Stimulated activated CD8-positive, alpha-beta memory T cell treated with anti-CD3 and anti-CD28 coated beads, Interleukin-15, amount 100 ng/mL, for 48 hours (primary cell): ENCODE data around the gene ELOVL2.
"Not testable (repeated sequence)": the region's sequence is repeated elsewhere in the genome, so short reads cannot be mapped to it uniquely, and the experiment has no call there.

ENCODE experiments used
- DNase-seq, 2 donors: peaks; one replicate each; pipeline ENCODE4 v3.0.0-alpha.2; 2020; ENCODE audit warnings: low read depth in 2 of 2

The ELOVL2 gene

DNA sequence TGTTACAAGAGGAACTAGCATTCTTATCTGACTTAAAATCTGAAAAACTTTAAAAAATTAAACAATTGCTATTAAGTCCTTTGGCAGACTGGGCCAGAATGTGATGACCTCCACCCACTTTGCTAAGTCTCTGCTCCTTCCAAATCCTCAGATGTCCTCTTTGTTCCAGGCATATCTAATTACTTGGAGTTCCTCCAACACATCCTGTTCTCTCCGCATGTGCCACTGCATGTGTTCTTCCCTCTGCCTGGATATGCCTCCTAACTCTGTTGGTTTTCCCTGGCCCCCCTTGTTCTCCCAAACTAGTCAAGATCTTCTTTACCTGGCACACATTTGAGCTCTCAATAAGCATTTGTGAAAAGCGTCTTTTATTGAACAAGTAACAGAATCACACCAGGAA is 23.1 kb downstream of the ELOVL2 start:
- DNase-seq = no peak

DNA sequence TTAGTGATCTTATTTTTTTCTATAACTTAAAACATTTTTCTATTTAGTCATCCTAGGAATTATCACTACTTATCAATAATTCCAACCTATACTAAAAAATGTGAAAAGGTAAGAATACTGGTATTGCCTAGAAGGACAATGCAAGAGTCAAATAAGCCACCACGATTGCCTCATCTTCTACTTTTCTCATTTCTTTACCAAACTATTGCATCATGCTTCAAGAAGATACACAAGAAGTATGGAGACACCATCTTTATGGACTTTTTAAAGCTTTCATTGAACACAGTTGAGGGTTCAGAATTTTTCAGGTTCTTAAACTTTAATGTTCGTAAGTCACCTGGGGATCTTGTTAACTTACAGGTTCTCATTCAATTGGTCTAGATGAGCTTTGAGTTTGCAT is 25.9 kb downstream of the ELOVL2 start:
- no peak for DNase-seq

DNA sequence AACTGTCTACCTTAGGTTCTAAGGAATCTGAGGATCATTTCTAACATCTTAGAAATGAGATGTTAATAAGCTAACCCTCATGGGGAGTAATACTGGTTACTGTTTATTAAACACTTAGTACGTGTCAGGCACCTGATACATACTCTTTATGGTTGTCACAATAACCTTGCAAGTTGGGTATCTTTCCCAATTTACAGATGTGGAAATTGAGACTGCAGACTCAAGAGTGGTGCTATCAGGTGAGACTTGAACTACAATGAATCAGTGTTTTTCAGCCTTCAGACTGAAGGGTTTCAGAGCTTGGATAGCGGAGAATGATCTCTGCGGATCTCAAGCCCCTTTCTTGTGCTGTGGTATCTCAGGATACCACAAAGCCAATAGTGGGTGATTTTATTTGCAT is 27.0 kb downstream of the ELOVL2 start:
- DNase-seq = no peak

DNA sequence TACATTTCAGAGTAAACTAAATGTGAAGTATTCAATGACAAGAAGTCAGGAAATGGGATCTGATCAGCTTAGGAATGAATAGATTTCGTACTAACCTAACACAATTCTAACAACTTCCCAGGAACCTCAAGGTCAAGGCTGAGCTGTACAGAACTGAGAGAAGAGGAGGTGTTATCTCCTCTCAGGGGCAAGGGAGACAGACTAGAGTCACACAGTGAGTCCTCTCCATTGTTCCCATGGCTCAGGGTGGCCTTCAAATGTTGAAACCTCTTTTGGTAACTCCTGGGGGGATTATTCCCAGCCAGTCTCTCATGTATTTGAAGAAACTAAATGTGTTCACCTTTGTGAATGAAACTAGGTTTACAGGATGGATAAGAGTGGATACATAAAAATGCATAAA is 27.7 kb downstream of the ELOVL2 start:
- DNase-seq = no peak

DNA sequence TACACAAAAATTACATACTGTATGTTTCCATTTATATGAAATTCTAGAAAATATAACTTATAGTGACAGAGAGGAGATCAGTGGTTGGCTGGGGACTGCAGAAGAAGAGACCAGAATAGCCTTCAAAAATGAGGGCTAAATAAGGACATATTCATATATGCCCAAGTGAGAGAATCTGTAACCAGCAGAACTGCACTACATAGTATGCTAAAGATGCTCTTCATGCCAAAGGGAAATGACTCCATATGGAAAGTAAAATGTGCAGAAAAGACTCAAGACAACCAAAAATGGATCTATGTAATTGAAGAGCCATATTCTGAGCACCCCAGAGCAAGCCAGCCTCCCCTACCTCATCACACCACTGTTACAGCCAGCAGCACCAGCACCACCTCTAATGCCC is 29.0 kb downstream of the ELOVL2 start:
- DNase-seq = no peak

DNA sequence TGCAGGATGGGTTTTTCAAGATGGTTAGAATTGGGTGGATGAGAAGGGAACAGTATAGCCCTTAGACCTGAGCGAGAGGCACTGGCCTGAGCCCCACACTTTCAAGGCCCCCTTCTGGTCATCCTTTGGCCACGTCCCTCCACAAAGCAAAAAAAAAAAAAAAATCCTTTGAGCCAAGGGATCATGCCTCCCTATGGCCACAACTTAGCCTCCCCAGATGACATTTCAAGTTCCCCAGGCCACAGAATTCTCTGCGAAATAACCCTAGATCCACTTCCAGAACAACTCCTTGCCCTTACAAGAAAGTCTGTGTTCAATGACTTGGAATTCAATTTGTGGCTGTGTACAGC is 30.4 kb downstream of the ELOVL2 start:
- DNase-seq = no peak

DNA sequence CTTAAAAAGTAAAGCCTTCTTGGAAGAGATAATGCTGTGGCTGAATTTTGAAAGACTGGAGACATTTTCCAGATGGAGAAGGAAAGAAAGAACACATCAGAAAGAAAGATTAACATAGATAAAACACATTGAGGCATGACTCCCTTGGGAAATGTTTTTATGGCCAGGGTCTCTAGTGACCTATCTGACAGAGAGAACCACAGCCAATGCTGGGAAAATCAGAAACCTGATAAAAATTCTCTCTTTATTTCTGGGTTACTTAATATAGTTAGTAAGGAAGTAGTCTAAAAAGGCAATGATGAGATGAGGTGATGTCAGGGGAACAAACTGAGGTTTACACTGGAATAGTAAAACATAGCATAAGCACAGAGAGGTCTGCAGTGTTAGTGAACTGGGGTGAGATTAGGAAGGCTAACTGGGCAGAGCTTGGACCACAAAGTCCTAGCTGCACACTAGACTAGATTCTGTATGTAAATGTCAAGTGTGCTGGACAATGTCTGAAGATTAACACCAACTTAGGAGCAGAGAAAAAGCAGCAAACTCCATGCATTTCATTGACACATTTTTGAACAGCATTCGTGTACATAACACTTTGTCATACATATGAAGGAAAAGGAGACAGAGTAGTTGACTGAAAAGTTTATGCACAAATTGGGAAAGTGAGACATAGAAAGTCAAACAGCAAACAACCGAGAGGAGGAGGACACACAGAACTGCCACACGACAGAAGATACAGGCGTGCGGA is 31.0 kb downstream of the ELOVL2 start:
- no peak for DNase-seq

DNA sequence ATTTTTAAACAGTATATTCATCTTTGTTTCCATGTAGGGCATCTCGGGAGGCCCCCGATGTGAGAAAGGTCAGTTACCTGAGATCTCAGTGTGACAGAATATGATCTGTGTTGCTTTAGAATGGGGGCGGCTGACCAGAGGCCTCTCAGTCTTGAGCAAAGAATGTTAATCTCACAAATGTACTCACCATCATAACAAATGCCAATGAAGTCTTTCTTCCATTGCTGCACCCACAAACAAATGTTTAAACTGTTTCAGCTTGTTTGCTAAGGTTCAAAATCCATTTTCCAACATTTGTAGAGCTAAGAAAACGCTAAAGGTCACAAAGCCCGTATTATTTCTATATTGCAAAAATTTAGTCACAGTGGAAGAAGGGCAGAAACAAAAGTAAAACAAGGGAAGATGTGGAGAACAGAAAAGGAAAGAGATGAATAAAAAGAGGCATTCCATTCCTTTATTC is 31.8 kb downstream of the ELOVL2 start:
- DNase-seq = no peak

DNA sequence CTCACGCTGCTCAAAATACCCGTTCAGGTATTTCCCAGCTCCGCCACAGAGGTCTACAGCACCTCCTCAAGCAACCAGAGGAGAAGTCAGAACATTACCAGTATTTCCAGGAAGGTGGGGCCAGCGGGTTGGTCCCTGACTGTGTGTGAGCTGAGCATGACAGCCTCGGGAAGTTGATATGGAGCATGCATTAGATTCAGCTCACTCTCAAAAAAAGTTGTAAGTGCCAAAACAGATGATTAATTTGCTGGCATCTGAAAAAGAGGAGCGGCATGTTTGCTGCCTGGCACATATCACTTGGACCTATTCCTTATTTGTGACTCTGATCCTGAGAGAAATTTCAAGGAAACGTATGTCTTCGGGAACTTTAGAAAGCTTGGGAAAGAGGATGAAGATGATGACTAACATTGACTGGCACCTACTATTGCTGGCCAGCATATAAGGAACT is 32.3 kb downstream of the ELOVL2 start:
- no peak for DNase-seq

DNA sequence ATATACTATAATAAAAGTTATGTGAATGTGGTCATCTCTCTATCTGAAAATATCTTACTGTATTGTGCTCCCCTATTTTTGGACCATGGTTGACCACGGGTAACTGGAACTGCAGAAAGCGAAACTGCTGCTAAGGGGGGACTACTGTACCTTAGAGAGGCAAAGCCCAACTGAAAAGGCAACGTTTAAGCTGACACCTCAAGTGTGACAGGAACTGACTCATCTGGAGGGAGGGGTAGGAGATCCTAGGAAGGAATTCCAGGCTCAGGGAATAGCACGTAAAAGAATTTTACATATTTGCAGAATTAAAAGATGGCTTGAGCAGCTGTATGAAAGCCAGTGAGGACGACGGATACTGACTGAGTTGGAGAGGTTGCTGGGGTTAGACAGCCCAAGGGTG is 34.8 kb downstream of the ELOVL2 start:
- DNase-seq = no peak

DNA sequence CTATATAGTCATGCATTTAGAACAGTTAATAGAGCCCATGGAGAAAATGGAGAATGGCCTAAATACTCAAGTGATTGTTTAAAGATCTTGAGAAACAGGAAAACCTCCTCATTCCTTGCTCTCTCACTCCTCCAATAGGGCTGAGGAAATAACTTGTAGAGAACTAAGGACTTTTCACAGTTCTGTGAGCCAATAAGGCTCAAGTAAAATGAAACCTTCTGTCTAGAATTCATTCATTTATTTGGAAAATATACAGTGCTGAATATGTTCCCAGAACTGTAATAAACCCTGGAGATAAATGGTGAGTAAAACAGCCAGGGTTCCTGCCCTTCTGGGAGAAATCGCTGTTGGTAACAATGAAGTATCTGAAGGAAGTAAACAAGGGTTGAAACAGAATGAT is 35.3 kb downstream of the ELOVL2 start:
- no peak for DNase-seq

DNA sequence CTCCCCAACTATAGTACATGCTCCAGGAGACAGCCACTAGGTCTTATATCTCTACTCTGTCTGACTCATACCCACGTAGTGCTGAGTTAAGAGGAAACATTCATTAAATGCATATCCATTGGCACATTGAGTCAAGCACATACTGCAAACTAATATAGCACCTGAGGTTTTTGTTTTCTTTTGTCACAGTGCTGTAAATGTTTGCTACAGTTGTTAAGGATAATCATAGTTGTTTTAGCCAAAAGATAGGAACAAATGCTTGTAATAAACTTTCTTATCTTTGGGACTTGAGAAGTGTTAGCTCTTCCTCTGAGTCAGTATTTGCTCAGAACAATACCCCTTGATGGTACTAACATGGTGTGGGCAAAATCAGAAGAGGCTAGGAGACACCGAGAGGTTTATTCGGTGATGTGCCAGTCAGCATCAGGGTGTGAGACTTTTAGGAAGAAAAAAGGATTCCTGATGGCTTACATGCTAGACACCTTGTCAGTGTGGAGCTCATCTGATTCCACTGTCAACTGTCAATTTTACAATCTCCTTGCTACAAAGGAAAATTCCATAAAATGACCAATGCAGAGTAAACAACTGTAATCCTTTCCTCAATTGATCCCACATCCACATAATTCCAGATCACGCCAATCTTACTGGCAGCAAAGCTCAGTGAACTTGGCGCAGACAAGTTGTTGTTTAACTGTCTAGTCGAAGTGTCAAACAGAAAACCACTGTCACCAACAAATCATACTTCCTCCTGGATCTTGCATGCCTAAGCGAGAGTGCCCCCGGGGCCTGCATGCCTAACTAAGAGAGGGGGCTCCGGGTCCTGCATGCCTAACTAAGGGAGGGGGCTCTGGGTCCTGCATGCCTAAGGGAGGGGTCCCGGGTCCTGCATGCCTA is 36.1 kb downstream of the ELOVL2 start:
- no peak for DNase-seq

DNA sequence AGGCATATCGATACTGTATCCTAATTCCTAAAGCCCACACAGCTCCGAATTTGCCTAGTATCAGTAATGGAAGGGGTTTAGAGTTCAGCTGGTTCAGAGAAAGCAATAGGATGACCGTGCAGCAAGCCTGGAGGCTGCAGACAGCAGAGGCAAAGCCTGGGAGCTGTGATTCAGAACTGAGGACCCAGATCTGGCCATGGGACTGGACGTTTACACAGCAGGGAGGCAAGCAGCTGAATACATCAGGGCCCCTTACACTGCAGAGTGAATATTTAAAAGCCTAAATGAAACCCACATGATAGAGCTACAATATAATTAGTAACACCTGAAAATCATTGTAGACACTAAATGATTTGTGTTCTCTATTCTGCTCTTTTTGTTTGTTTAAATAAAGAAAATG is 38.0 kb downstream of the ELOVL2 start:
- no peak for DNase-seq

DNA sequence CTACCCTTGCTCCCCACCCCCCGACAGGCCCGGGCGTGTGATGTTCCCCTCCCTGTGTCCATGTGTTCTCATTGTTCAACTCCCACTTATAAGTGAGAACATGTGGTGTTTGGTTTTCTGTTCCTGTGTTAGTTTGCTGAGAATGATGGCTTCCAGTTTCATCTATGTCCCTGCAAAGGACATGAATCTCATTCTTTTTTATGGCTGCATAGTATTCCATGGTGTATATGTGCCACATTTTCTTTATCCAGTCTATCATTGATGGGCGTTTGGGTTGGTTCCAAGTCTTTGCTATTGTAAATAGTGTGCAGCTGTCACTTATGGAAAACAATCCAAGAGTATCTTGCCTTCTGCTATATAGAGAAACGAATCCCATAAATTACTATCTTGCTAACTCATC is 40.8 kb downstream of the ELOVL2 start:
- not testable (repeated sequence) for DNase-seq

DNA sequence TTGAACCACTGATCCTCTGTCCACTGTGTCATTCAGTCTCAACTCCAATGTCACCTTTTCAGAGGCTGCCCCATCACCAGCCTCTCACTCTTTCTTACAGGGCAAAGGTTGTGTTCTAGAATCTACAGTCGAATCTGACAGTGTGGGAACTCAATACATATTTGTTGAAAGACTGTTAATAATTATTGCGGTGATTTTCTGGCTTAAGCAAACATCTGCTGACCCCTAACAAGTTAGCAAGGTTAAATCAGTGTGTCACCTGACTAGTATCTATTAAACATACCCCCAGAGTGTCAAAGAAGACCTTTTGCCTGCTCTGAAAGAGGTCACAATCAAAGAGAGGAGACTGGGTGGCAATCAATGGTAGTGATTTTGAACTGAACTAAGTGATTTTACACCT is 41.9 kb downstream of the ELOVL2 start:
- no peak for DNase-seq

DNA sequence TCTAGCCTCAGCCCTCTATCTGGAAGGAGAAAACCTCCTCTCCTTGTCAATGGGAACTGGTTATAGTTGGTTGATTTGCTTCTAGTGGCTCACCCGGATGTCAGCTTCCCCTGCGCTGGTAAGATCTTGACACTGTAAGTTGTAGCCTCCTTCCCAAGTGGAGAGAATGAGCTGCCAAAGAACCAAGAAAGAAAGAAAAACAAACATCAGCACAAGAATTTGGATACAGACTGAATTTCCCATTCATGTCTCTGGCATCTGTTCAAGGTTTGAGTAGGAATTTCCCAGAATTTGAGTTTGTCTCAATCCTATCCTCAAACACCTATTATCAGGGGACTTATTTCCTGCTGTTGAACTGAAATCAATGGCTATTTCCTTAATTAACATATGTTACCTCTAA is 44.1 kb downstream of the ELOVL2 start:
- no peak for DNase-seq

DNA sequence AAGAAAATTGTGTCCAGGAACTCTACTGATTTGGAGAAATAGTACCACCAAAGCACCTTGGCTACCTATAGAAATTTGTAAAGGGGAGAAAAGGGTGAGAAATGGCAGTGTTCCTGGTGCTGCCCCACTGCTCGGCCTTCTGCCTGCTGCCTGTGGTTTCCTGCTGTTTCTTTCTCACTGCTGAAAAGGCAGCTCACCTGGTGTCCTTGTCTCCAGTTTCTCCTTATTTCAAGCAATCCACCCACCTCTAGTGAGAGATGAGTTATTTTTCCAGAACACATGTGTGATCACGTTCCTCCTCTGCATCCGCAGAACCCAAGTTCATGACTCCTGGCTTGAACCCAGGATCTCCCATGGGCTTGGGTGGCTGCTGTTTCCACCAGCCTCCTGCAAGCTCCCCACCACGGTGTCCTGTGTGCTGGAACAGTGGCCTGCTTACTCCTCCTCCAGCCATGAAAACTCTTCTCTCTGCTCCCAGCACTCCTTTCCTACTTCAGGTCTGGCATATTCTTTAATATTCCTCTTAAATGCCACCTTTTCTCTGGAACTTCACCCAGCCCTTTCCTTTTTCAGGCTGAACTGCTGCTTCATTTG is 48.9 kb downstream of the ELOVL2 start:
- no peak for DNase-seq

DNA sequence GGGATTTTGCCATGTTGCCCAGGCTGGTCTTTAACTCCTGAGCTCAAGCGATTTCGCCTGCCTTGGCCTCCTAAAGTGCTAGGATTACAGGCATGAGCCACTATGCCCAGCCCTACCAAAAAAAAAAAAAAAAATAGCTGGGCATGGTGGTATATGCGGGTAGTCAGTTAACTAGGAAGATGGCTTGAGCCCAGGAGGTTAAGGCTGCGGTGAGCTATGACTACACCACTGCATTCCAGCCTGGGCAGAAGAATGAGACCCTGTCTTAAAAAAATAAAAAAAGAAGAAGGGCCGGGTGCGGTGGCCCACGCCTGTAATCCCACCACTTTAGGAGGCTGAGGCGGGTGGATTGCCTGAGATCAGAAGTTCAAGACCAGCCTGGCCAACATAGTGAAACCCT is 50.2 kb downstream of the ELOVL2 start:
- DNase-seq = no peak

DNA sequence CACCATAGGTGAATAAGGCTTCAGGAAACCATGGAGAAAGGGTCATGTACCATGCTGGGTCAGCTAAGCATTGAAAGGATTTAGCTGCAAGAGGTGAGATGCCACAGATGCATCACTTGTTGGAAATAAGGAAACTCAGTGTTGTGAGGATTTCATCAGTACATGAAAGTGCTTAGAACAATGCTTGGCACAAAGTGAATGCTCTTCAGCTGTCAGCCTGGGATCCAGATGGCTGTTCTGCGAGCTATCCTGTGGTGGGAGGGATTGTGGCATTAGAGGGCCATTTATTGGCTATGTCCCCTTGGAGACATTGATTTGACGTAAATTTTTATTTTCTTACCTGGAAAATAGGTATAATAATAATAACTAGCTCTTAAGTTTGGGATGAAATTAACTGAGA is 53.0 kb downstream of the ELOVL2 start:
- DNase-seq = no peak

DNA sequence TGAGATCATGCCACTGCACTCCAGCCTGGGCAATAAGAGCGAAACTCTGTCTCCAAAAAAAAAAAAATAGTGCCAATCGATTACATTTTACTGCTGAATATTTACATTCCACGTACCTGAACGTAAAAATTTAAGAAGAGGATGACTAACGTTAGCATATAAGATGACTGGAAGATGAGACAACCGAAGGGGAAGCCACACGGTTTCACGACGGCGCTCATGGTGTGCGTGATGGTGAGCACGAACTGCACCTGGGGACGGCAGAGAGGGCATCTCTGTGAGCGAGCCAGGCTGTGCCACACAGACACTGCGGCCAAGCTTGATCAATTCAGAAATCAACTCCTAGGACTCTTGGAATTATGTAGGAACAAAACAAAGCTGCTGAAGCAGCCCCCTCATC is 54.5 kb downstream of the ELOVL2 start:
- no peak for DNase-seq

DNA sequence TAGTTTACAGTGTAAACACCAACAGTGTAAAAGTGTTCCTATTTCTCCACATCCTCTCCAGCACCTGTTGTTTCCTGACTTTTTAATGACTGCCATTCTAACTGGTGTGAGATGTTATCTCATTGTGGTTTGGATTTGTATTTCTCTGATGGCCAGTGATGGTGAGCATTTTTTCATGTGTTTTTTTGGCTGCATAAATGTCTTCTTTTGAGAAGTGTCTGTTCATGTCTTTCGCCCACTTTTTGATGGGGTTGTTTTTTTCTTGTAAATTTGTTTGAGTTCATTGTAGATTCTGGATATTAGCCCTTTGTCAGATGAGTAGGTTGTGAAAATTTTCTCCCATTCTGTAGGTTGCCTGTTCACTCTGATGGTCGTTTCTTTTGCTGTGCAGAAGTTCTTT is 59.1 kb downstream of the ELOVL2 start:
- not testable (repeated sequence) for DNase-seq

DNA sequence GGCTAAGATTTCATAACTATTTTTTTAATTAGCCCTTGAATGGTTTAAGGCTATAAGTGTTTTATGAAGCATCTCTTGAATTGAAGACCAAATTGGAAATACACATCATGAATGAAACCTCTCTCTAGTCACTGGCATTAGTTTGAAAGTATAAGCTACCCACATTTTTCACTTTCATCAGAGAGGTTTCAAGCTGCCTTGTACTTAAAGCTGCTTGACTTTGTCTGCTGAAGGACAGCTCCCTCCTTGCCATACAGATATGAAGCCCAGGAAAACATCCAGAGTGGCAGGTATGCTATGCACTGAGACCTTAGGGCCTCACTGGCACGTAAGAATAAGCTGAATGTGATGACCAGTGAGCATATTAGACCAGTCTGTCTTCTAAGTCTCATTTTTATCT is 62.7 kb downstream of the ELOVL2 start:
- DNase-seq = no peak

DNA sequence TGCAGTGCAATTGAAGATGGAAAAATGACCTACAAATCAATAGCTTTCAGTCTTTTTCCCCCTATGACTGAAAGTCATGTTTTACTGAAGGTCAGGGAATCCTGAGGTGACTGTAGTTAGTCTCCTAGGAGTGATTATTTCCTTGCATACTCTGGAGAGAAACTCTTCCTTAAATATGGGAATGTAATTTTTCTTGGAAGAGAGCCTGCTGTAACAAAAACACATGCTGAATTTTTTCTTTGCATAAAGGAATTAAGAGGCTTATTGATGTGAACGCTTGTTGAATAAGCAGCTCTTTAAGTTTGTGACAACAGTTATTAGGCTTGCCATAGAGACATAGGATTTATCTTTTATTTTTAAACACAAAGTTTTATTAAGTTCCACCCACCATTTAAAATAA is 64.5 kb downstream of the ELOVL2 start:
- no peak for DNase-seq
